Adrenal gland (tissue), 5 donors: ENCODE data around the gene GRID1.

Source experiments
- POLR2A ChIP-seq, 2 donors: fragments of 450-650 bp; IDR thresholded peaks; one replicate each; pipeline ENCODE4 v1.6.1; 2017; ENCODE audit warnings: antibody characterized with exemption in 2 of 2, mild to moderate bottlenecking in 2 of 2, moderate library complexity in 1 of 2
- TF ChIP-seq, protein P1 (sequence below), 6 experiments: fragments of 450-650 bp in 4 of 6; fragments of 200-600 bp in 2 of 6; sonication (generic) in 1 of 6; IDR thresholded peaks; 1 replicate in 5 of 6; 2 replicates in 1 of 6; pipeline versions ENCODE4 v1.5.1 to v1.8.0; 2016 to 2021; ENCODE audit warnings: antibody characterized with exemption in 6 of 6, mild to moderate bottlenecking in 2 of 6, moderate library complexity in 1 of 6
- donor health status: DM: no; HTN: no; CAD: no.

DNA sequence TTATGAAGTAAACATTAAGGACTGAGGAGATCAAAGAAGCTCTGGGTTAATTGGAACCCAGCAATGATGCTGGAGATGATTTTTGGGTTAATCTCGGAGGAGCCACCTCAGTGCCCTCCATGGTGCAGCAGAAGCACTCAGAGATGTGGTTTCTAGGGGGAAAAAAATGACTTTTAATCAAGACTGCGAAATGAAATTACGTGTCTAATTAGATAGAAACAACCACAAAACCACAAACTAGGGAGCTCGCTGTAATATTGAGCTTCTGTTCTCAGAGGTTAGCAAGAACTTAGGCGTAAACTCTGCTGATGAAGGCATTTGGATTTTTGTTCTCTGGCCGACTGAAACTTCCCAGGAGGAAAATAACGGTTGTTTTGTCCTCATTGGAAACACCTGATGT lies 319.0 kb downstream of the GRID1 start:
- TF ChIP-seq, protein P1, sequence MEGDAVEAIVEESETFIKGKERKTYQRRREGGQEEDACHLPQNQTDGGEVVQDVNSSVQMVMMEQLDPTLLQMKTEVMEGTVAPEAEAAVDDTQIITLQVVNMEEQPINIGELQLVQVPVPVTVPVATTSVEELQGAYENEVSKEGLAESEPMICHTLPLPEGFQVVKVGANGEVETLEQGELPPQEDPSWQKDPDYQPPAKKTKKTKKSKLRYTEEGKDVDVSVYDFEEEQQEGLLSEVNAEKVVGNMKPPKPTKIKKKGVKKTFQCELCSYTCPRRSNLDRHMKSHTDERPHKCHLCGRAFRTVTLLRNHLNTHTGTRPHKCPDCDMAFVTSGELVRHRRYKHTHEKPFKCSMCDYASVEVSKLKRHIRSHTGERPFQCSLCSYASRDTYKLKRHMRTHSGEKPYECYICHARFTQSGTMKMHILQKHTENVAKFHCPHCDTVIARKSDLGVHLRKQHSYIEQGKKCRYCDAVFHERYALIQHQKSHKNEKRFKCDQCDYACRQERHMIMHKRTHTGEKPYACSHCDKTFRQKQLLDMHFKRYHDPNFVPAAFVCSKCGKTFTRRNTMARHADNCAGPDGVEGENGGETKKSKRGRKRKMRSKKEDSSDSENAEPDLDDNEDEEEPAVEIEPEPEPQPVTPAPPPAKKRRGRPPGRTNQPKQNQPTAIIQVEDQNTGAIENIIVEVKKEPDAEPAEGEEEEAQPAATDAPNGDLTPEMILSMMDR (IDR thresholded peaks at IDR 0.05): no peak
- no peak for TF ChIP-seq POLR2A (IDR thresholded peaks at IDR 0.05)
